HL-60 (cell line): ENCODE measurements around the gene DSEL.

ENCODE experiments used
- DNase-seq, 2 experiments: peaks; one replicate each; pipeline ENCODE4 v3.0.0-alpha.2; 2010 to 2020; ENCODE audit warnings: low read depth in 1 of 2, low spot score in 1 of 2
- H3K27ac ChIP-seq: fragments of 250-450 bp; sonication (Bioruptor Pico); replicated peaks from 2 replicates; pipeline ENCODE4 v1.5.1; 2020; ENCODE audit warnings: mild to moderate bottlenecking, moderate library complexity
- H3K27me3 ChIP-seq: fragments of 250-450 bp; sonication (Bioruptor Pico); 2 replicates; pipeline ENCODE4 v1.5.1; 2021; ENCODE audit warnings: mild to moderate bottlenecking, moderate library complexity; ENCODE audit not compliant: insufficient read depth, poor library complexity, severe bottlenecking
- H3K4me3 ChIP-seq: replicated peaks from 2 replicates; pipeline ENCODE4 v1.5.1; 2011; ENCODE audit warnings: mild to moderate bottlenecking, control low read depth, low read length; ENCODE audit not compliant: insufficient read depth
- CTCF ChIP-seq: IDR thresholded peaks from one replicate; pipeline ENCODE4 v1.5.1; 2011; ENCODE audit warnings: low read length, control low read depth, inconsistent platforms; ENCODE audit not compliant: insufficient read depth
- GABPA ChIP-seq: IDR thresholded peaks from 2 replicates; pipeline ENCODE4 v1.6.1; 2012; ENCODE audit warnings: low read depth
- POLR2AphosphoS5 ChIP-seq: IDR thresholded peaks from 2 replicates; pipeline ENCODE4 v1.6.1; 2012; ENCODE audit warnings: low read depth
- REST ChIP-seq: IDR thresholded peaks from 2 replicates; pipeline ENCODE4 v1.6.1; 2012; ENCODE audit warnings: low read depth; ENCODE audit not compliant: insufficient replicate concordance
- SPI1 ChIP-seq: IDR thresholded peaks from 2 replicates; pipeline ENCODE4 v1.6.1; 2012; ENCODE audit warnings: low read depth, mild to moderate bottlenecking, borderline replicate concordance

DSEL gene

GRCh38 chr18:67514901-67515540 is 1.5 kb downstream of the DSEL start:
- TF ChIP-seq SPI1 (no peak), CTCF (no peak), GABPA (no peak), REST (no peak), POLR2AphosphoS5 (no peak)
- no peak overlapping the region for H3K27ac ChIP-seq
- H3K27me3 ChIP-seq, result peaks cover 21% of the 10 kb centered on the region
- H3K4me3 ChIP-seq, result no peak overlapping the region
- DNase-seq, result no peak

- Histone ChIP-seq H3K4me3 (no peak overlapping the region), H3K27ac (no peak overlapping the region), H3K27me3 (peaks cover 21% of the 10 kb centered on the region)
- TF ChIP-seq POLR2AphosphoS5 (no peak), CTCF (no peak), GABPA (no peak), SPI1 (no peak), REST (no peak)
- DNase-seq, result no peak
These were observed 2.1 kb downstream of the DSEL start for GRCh38 chr18:67514465-67514864.

GRCh38 chr18:67513280-67513679 is 3.2 kb downstream of the DSEL start:
- Histone ChIP-seq H3K4me3 (no peak overlapping the region), H3K27me3 (peaks cover 19% of the 10 kb centered on the region), H3K27ac (no peak overlapping the region)
- no peak for TF ChIP-seq REST
- no peak for TF ChIP-seq POLR2AphosphoS5
- no peak for TF ChIP-seq GABPA
- no peak for TF ChIP-seq SPI1
- TF ChIP-seq CTCF, result no peak
- DNase-seq, result no peak
